Skeletal muscle tissue (tissue), 4 donors: ENCODE results near the gene LARGE1. TPM values are rescaled to one million over a fixed set of nuclear protein-coding genes. Genes with fewer than 3 reads are reported as not detected.
"Not testable (repeated sequence)": the region's sequence is repeated elsewhere in the genome, so short reads cannot be mapped to it uniquely, and the experiment has no call there.

Experiments
- H3K27ac ChIP-seq: one replicate; pipeline ENCODE4 v1.7.0; 2013; ENCODE audit warnings: mild to moderate bottlenecking, low read depth, low read length, inconsistent platforms
- H3K27me3 ChIP-seq, 3 donors: one replicate each; pipeline ENCODE4 v1.7.0; 2013; ENCODE audit warnings: low read length in 3 of 3; ENCODE audit not compliant: control insufficient read depth in 3 of 3, insufficient read depth in 3 of 3
- H3K36me3 ChIP-seq, 3 donors: one replicate each; pipeline ENCODE4 v1.7.0; 2013; ENCODE audit warnings: low read length in 3 of 3; ENCODE audit not compliant: control insufficient read depth in 3 of 3, insufficient read depth in 3 of 3
- H3K4me1 ChIP-seq, 3 donors: one replicate each; pipeline ENCODE4 v1.7.0; 2013; ENCODE audit warnings: low read length in 3 of 3, mild to moderate bottlenecking in 3 of 3; ENCODE audit not compliant: control insufficient read depth in 3 of 3, insufficient read depth in 3 of 3
- H3K4me3 ChIP-seq, 3 donors: one replicate each; pipeline ENCODE4 v1.7.0; 2013; ENCODE audit warnings: low read length in 3 of 3
- H3K9ac ChIP-seq, 3 donors: one replicate each; pipeline ENCODE4 v1.7.0; 2013; ENCODE audit warnings: low read length in 3 of 3, mild to moderate bottlenecking in 3 of 3, moderate library complexity in 2 of 3, low read depth in 1 of 3
- H3K9me3 ChIP-seq, 3 donors: one replicate each; pipeline ENCODE4 v1.7.0; 2013; ENCODE audit warnings: low read length in 3 of 3; ENCODE audit not compliant: control insufficient read depth in 3 of 3
- total RNA-seq: library from RNA; depleted of rRNA; stranded (reverse); fragments of >200 nt; gene quantifications from one replicate; pipeline ENCODE4 v1.2.3, GENCODE V29; 2014
- donor health status: Osteomylitis.

LARGE1 gene
- total RNA-seq, 1 donor from 2014 or later, result 12.5 TPM

DNA sequence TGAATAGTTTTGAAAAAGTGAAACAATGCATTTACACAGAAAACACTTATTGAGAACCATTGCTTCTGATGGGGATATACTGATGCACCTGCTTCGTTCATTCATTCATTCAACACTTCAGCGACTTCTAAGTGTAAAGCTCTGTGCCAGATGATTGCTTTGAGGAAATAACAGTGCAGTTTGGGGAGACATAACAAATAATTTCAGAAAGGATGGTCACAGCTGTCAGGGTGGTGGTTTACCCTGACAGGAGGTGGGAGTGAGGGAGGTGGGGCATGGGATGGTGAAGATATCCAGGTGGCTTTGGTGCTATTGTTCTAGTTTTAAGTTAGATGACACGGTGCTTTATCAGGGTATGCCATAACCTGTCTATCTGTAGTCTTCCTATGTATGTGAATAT is 344.1 kb downstream of the LARGE1 start:
- no peaks in the 10 kb centered on the region for H3K36me3 ChIP-seq
- H3K9me3 ChIP-seq, result no peaks in the 10 kb centered on the region
- no peaks in the 10 kb centered on the region for H3K27me3 ChIP-seq
- H3K9ac ChIP-seq, result no peak overlapping the region
- no peak overlapping the region for H3K27ac ChIP-seq
- no peak overlapping the region for H3K4me3 ChIP-seq
- H3K4me1 ChIP-seq, result peaks cover 0 to 4% (median 0%) of the 10 kb centered on the region in 3 donors

DNA sequence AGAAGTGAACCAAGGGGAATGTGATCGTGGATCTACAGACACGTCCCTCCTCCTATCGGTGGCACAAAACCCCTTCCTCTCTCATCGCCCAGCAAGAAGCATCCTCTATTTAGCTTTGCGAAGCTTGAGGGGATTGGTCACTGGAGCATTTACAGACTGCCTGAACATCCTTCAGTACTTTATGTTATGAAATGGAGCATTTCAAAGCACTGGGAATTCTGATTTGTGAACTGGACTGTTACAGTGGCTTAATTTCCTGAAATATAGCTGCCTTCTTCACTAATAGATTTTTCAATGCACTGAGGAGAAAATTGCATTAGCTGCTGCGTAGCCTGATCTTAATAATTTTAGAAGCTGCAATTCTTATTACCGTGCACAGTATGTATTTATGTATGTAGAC is 344.5 kb downstream of the LARGE1 start:
- H3K9ac ChIP-seq, result no peak overlapping the region
- no peak overlapping the region for H3K27ac ChIP-seq
- no peaks in the 10 kb centered on the region for H3K9me3 ChIP-seq

DNA sequence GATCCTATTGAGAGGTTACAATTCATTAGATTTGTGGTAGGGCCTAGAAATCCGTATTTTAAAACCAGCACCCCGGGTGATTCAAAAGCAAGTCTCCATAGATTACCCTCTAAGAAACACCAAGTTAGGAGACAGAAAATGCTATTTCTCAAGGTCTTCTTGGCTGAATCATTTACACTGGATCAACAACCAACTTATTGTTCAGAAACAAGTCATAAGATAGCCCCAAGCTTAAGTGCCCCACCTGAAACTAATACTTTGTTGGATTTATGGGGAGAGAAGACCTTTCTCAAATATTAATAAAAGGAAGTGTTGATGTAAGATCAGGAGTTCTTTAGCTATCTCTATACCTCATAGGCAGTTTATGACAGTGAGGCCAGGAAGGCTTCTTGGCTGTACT is 345.2 kb downstream of the LARGE1 start:
- Histone ChIP-seq H3K4me3 (no peak overlapping the region), H3K36me3 (no peaks in the 10 kb centered on the region), H3K9me3 (no peaks in the 10 kb centered on the region), H3K4me1 (peaks cover 0 to 4% (median 0%) of the 10 kb centered on the region in 3 donors), H3K27ac (no peak overlapping the region), H3K27me3 (no peaks in the 10 kb centered on the region), H3K9ac (no peak overlapping the region)

More for the DNA sequence above, 344.5 kb downstream of the LARGE1 start:
- H3K27me3 ChIP-seq, result no peaks in the 10 kb centered on the region
- H3K4me1 ChIP-seq, result peaks cover 0 to 4% (median 0%) of the 10 kb centered on the region in 3 donors
- H3K36me3 ChIP-seq, result no peaks in the 10 kb centered on the region
- no peak overlapping the region for H3K4me3 ChIP-seq

DNA sequence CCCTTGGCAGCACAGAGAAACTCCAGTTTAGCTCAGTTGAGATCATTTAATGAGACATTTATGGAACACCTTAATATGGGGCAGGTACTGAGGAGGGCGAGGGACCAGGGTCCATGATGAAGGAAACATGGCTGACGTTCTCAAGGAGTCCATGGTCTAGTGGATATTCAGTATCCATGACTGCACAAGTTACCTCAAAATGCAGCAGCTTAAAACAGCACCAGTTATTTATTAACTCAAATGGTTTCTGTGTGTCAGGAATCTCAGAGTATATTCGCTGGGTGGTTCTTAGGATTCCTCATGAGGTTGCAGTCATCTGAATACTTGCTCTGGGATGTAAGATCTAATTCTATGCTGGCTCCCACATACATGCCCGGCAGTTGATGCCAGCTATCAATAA is 346.8 kb downstream of the LARGE1 start:
- H3K36me3 ChIP-seq, result no peaks in the 10 kb centered on the region

DNA sequence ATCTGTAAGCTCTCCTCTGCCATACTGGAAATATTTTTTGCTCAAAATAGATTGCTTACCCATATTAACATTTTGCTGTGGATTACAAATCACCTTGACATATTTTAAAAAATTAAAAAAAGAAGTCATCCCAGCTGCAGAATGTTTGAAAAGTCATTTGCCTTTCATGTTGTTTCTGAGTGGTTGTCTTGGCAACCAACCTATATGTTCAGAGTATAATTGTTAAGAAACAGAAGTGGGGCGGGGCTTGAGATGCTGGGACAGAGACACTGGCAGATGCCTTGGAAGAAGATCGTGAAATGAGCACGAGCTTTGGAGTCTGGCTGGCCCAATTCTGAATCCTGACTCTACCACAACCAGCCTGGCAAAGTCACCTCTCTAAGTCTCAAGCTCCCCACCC is 348.2 kb downstream of the LARGE1 start:
- Histone ChIP-seq H3K4me1 (peaks cover 4 to 9% (median 7%) of the 10 kb centered on the region in 3 donors), H3K27me3 (no peaks in the 10 kb centered on the region), H3K36me3 (no peaks in the 10 kb centered on the region), H3K9ac (no peak overlapping the region), H3K9me3 (no peaks in the 10 kb centered on the region), H3K27ac (no peak overlapping the region), H3K4me3 (no peak overlapping the region)

More for the DNA sequence above, 346.8 kb downstream of the LARGE1 start:
- Histone ChIP-seq H3K9me3 (no peaks in the 10 kb centered on the region), H3K4me1 (peaks cover 4 to 9% (median 5%) of the 10 kb centered on the region in 3 donors), H3K27me3 (no peaks in the 10 kb centered on the region), H3K4me3 (no peak overlapping the region), H3K9ac (no peak overlapping the region), H3K27ac (no peak overlapping the region)

DNA sequence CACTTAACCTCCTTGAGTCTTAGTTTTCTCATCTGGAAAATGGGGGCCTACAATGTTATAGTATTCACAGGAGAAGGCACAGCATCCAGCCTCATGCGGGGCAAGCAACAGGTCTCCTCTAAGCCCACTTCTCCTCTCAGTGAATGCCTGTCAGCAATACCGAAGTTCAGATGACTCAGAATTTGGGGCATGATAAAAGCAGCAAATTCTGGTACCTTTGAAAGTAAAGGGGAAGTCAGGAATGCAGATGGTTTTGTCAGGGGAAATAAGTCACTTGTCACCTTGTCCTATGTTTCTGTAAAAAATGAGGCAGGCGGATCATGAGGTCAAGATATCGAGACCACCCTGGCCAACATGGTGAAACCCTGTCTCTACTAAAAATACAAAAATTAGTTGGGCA is 350.2 kb downstream of the LARGE1 start:
- no peak overlapping the region for H3K4me3 ChIP-seq
- H3K9me3 ChIP-seq, result no peaks in the 10 kb centered on the region
- H3K36me3 ChIP-seq, result no peaks in the 10 kb centered on the region
- H3K27ac ChIP-seq, result no peak overlapping the region
- no peaks in the 10 kb centered on the region for H3K27me3 ChIP-seq
- no peak overlapping the region for H3K9ac ChIP-seq
- H3K4me1 ChIP-seq, result peaks cover 4 to 9% (median 7%) of the 10 kb centered on the region in 3 donors

DNA sequence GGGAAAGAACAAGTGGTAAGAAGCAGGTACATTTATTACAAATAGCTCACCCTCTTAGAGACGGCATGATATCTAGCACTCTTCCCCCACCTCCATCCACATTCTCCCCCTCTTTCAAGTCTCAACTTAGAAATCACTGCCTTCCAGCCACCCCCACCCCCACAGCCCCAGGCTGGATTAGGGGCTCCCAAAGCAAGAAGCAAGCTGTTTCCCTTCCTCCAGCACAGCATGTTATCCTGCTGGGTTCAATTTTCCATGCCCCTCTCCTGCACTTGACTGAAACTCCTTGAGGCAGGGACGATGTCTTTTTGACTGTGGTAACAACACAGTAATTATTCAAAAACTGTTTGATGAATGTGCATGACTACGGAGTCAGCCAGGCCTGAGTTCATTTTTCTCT is 350.7 kb downstream of the LARGE1 start:
- H3K36me3 ChIP-seq, result no peaks in the 10 kb centered on the region
- no peaks in the 10 kb centered on the region for H3K9me3 ChIP-seq
- no peak overlapping the region for H3K27ac ChIP-seq
- H3K9ac ChIP-seq, result no peak overlapping the region
- no peak overlapping the region for H3K4me3 ChIP-seq
- H3K4me1 ChIP-seq, result peaks cover 4 to 9% (median 7%) of the 10 kb centered on the region in 3 donors
- no peaks in the 10 kb centered on the region for H3K27me3 ChIP-seq

DNA sequence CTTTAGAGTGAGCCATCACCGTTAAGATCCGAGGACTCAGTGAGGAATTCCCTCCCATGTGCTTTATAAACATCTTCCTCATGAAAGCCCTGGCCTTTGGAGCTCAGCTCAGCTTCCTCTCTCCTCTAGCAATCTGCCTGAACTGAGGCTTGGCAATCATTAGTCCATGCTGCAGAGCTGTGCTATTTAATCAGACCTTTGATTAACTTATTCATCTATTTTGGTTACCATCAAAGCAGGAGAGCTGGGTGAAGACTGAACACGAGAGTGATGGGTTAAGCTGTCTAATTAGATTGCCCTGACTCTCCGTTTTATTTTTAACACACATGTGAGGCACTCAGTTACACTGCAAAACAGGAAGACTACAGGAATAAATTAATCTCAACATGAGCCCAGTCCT is 351.3 kb downstream of the LARGE1 start:
- Histone ChIP-seq H3K9me3 (no peaks in the 10 kb centered on the region), H3K9ac (no peak overlapping the region), H3K27me3 (no peaks in the 10 kb centered on the region), H3K4me1 (peaks cover 4 to 9% (median 7%) of the 10 kb centered on the region in 3 donors), H3K27ac (no peak overlapping the region), H3K4me3 (no peak overlapping the region), H3K36me3 (no peaks in the 10 kb centered on the region)

DNA sequence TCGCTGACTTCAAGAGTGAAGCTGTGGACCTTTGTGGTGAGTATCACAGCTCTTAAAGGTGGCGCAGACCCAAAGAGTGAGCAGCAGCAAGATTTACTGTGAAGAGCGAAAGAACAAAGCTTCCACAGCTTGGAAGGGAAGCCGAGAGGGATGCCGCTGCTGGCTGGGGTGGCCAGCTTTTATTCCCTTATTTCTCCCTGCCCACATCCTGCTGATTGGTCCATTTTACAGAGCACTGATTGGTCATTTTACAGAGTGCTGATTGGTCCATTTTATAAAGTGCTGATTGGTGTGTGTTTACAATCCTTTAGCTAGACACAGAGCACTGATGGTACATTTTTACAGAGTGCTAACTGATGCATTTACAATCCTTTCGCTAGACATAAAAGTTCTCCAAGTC is 353.8 kb downstream of the LARGE1 start:
- H3K9me3 ChIP-seq, H3K27me3 ChIP-seq, H3K36me3 ChIP-seq, H3K4me1 ChIP-seq, H3K27ac ChIP-seq, H3K4me3 ChIP-seq, H3K9ac ChIP-seq: not testable (repeated sequence)

DNA sequence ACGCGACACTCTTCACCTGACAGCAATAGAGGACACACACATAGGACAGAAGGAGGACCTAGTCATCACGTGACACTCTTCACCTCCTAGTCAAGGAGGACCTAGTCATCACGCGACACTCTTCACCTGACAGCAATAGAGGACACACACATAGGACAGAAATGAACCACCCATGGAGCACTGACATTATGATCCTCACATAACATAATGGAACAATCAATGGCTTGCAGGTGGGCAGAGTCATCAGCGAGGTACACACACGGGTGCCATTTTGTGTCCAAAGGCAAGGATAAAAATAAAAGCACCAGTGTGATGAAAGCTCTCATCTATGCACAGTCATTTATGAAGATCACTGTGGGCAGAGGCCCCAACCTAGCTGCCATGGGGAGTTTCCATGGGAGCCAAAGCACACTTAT is 354.7 kb downstream of the LARGE1 start:
- Histone ChIP-seq H3K27ac (no peak overlapping the region), H3K4me3 (no peak overlapping the region), H3K36me3 (no peaks in the 10 kb centered on the region), H3K9ac (no peak overlapping the region), H3K27me3 (no peaks in the 10 kb centered on the region), H3K4me1 (peaks cover 7 to 9% (median 8%) of the 10 kb centered on the region in 3 donors), H3K9me3 (no peaks in the 10 kb centered on the region)

DNA sequence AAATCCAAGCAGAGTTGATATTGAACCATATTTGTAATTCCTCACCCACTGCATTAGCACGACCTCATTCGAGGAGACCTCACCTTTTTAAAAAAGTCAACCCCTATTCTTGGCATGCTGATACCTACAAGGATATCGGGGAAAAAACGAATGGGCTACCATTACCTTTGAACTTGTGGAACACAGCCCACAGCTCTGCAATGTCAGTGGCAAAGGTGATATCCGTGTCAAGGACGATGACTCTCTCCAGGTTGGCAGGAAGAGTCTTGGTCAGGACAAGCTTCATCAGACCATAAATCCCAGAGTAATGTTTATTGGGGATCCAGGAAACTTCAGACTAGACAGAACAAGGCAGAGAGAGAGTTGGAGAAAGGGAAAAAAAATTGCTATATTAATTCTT is 355.6 kb downstream of the LARGE1 start:
- no peaks in the 10 kb centered on the region for H3K36me3 ChIP-seq
- H3K27me3 ChIP-seq, result no peaks in the 10 kb centered on the region
- H3K27ac ChIP-seq, result no peak overlapping the region
- no peak overlapping the region for H3K4me3 ChIP-seq
- no peak overlapping the region for H3K9ac ChIP-seq
- no peaks in the 10 kb centered on the region for H3K9me3 ChIP-seq
- peaks cover 7 to 9% (median 8%) of the 10 kb centered on the region in 3 donors for H3K4me1 ChIP-seq
